Liver (tissue), 9 donors: Measurements from ENCODE around the gene ZKSCAN1. TPM values are rescaled to one million over a fixed set of nuclear protein-coding genes. Genes with fewer than 3 reads are reported as not detected.

ENCODE experiments used
- DNase-seq: peaks from one replicate; pipeline ENCODE4 v3.0.0-alpha.2; 2017; ENCODE audit warnings: low spot score
- H3K27ac ChIP-seq, 2 donors: one replicate each; pipeline ENCODE4 v1.7.0; 2013; ENCODE audit warnings: inconsistent platforms in 2 of 2, low read length in 2 of 2, control low read depth in 1 of 2, low read depth in 1 of 2, mild to moderate bottlenecking in 1 of 2
- H3K27me3 ChIP-seq, 4 donors: one replicate each; pipeline versions ENCODE4 v1.6.1 to v1.7.0; 2013; ENCODE audit warnings: low read length in 3 of 4, inconsistent platforms in 1 of 4, mild to moderate bottlenecking in 1 of 4, moderate library complexity in 1 of 4; ENCODE audit not compliant: control insufficient read depth in 4 of 4, insufficient read depth in 4 of 4
- H3K36me3 ChIP-seq, 4 donors: one replicate each; pipeline versions ENCODE4 v1.6.1 to v1.7.0; 2013; ENCODE audit warnings: low read length in 3 of 4, mild to moderate bottlenecking in 3 of 4, low read depth in 1 of 4, moderate library complexity in 1 of 4; ENCODE audit not compliant: control insufficient read depth in 4 of 4, insufficient read depth in 3 of 4
- H3K4me1 ChIP-seq, 4 donors: one replicate each; pipeline versions ENCODE4 v1.6.1 to v1.7.0; 2013; ENCODE audit warnings: low read length in 3 of 4, mild to moderate bottlenecking in 3 of 4, moderate library complexity in 1 of 4; ENCODE audit not compliant: control insufficient read depth in 4 of 4, insufficient read depth in 4 of 4
- H3K4me3 ChIP-seq, 3 donors: one replicate each; pipeline versions ENCODE4 v1.6.1 to v1.7.0; 2013; ENCODE audit warnings: low read length in 3 of 3, control low read depth in 1 of 3, low read depth in 1 of 3, mild to moderate bottlenecking in 1 of 3
- H3K9ac ChIP-seq, 2 donors: one replicate each; pipeline ENCODE4 v1.7.0; 2013; ENCODE audit warnings: low read length in 2 of 2, mild to moderate bottlenecking in 2 of 2, moderate library complexity in 2 of 2, control low read depth in 1 of 2, low read depth in 1 of 2
- H3K9me3 ChIP-seq, 4 donors: one replicate each; pipeline versions ENCODE4 v1.6.1 to v1.7.0; 2013; ENCODE audit warnings: low read length in 3 of 4; ENCODE audit not compliant: control insufficient read depth in 4 of 4
- EGR1 ChIP-seq, 2 donors: IDR thresholded peaks; 2 replicates each; pipeline ENCODE4 v1.6.1; 2016 to 2018; ENCODE audit warnings: antibody characterized with exemption in 2 of 2, low read depth in 2 of 2
- FOXA1 ChIP-seq: IDR thresholded peaks from 2 replicates; pipeline ENCODE4 v1.6.1; 2016; ENCODE audit warnings: antibody characterized with exemption
- FOXA2 ChIP-seq: IDR thresholded peaks from 2 replicates; pipeline ENCODE4 v1.6.1; 2016; ENCODE audit warnings: antibody characterized with exemption
- GABPA ChIP-seq, 2 donors: IDR thresholded peaks in 1 of 2; conservative IDR thresholded peaks in 1 of 2; 2 replicates each; pipeline ENCODE4 v1.6.1; 2016; ENCODE audit warnings: antibody characterized with exemption in 2 of 2, mild to moderate bottlenecking in 1 of 2, moderate library complexity in 1 of 2
- HNF4A ChIP-seq, 2 donors: conservative IDR thresholded peaks; 2 replicates each; pipeline ENCODE4 v1.6.1; 2016; ENCODE audit warnings: antibody characterized with exemption in 2 of 2, mild to moderate bottlenecking in 2 of 2
- HNF4G ChIP-seq: IDR thresholded peaks from 2 replicates; pipeline ENCODE4 v1.6.1; 2016; ENCODE audit warnings: antibody characterized with exemption
- JUND ChIP-seq, 2 donors: IDR thresholded peaks; 2 replicates each; pipeline ENCODE4 v1.6.1; 2016; ENCODE audit warnings: antibody characterized with exemption in 2 of 2
- NR2F2 ChIP-seq: IDR thresholded peaks from 2 replicates; pipeline ENCODE4 v1.6.1; 2016; ENCODE audit warnings: antibody characterized with exemption
- RAD21 ChIP-seq, 2 donors: IDR thresholded peaks; 2 replicates each; pipeline ENCODE4 v1.6.1; 2016; ENCODE audit warnings: antibody characterized with exemption in 2 of 2, mild to moderate bottlenecking in 2 of 2
- RXRA ChIP-seq, 2 donors: IDR thresholded peaks; 2 replicates each; pipeline ENCODE4 v1.6.1; 2017 to 2018; ENCODE audit warnings: antibody characterized with exemption in 2 of 2, mild to moderate bottlenecking in 1 of 2
- SP1 ChIP-seq: IDR thresholded peaks from 2 replicates; pipeline ENCODE4 v1.6.1; 2018; ENCODE audit warnings: antibody characterized with exemption, mild to moderate bottlenecking
- TAF1 ChIP-seq: conservative IDR thresholded peaks from 2 replicates; pipeline ENCODE4 v1.6.1; 2016; ENCODE audit warnings: antibody characterized with exemption, mild to moderate bottlenecking
- YY1 ChIP-seq: IDR thresholded peaks from 2 replicates; pipeline ENCODE4 v1.6.1; 2016; ENCODE audit warnings: antibody characterized with exemption, mild to moderate bottlenecking
- WGBS: extraction: QIAGEN DNeasy Blood & Tissue Kit; methylation state at CpG from one replicate; pipeline ENCODE4 v1.1.7; 2013; 5-methylcytosine and 5-hydroxymethylcytosine counted together
- polyA plus RNA-seq, 2 donors: library from polyadenylated mRNA; stranded (reverse) in 1 of 2; unstranded in 1 of 2; fragments of 200-250 nt in 1 of 2; fragments of >200 nt in 1 of 2; fragmentation: Nextera tagmentation in 1 of 2; extraction: Ambion mirVana in 1 of 2; gene quantifications; one replicate each; pipeline versions ENCODE4 v1.2.1 to v1.2.3, GENCODE V29; 2013 to 2015
- total RNA-seq, 2 donors: library from RNA; depleted of rRNA; stranded (reverse); fragments of >200 nt; gene quantifications; one replicate each; pipeline ENCODE4 v1.2.3, GENCODE V29; 2014
- TF ChIP-seq, protein P1 (sequence below): IDR thresholded peaks from 2 replicates; pipeline ENCODE4 v1.6.1; 2016; ENCODE audit warnings: antibody characterized with exemption, mild to moderate bottlenecking
- TF ChIP-seq, protein P2 (sequence below): fragments of 150-350 bp; IDR thresholded peaks from 2 replicates; pipeline ENCODE4 v1.5.1; 2017; ENCODE audit warnings: improper control_type of control experiment, low read depth, low read length; ENCODE audit not compliant: missing input control
- TF ChIP-seq, protein P3 (sequence below): IDR thresholded peaks from 2 replicates; pipeline ENCODE4 v1.6.1; 2016; ENCODE audit warnings: antibody characterized with exemption
- TF ChIP-seq, protein P4 (sequence below): IDR thresholded peaks from 2 replicates; pipeline ENCODE4 v1.6.1; 2016; ENCODE audit warnings: antibody characterized with exemption
- TF ChIP-seq, protein P5 (sequence below): IDR thresholded peaks from 2 replicates; pipeline ENCODE4 v1.6.1; 2016; ENCODE audit warnings: antibody characterized with exemption
- donor health status: healthy.
- donor health status: healthy.
- donor health status: healthy.
- donor health status: healthy.
- donor health status: healthy.

ZKSCAN1 gene
- total and polyA plus RNA-seq, 4 donors, result 11.8 to 117 (median 30.1) TPM

DNA sequence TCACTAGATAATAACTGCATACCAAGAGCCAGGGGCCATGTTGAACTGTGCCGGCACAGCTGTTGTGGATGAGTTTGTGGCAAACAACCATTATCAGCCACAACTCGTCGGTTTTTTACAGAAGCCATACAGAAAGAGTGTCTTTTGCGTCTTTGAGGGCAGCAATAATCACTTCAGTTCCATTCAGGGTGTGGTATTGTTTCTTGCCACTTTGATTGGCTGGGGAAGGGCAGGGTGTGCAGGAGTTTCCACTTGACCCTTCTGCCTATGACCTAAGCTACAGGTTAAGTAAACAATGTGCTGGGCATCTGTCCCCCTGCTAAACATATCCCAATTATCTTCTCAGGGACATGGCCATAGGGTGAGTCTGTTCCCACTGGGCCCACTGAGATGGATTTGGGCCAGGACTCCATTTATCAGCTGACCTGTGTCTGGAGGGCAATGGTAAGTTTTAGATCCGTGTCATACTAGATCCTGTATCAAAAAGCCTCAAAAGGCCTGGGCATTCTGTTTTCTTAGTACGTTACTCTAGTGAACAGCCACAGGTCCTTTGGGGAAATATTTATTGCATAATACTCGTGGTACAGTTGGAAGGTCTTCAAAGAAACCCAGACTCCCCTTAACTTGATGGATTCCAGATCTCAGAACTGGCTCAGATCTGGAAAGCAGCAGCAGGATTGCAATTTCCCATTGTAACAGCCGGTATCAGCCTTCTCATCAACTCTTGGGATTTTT is 50.2 kb downstream of the ZKSCAN1 start:
- Histone ChIP-seq H3K4me3 (no peak overlapping the region), H3K9ac (peak overlapping the region in 1 of 2 donors; percentile 43), H3K27me3 (no peaks in the 10 kb centered on the region), H3K27ac (peak overlapping the region; percentile 80 to 82), H3K36me3 (peaks cover 2 to 35% (median 29%) of the 10 kb centered on the region in 4 donors), H3K4me1 (peaks cover 2 to 23% (median 14%) of the 10 kb centered on the region in 4 donors), H3K9me3 (peaks cover under 1 to 7% (median 2%) of the 10 kb centered on the region in 4 donors)
- TF ChIP-seq, protein P1, sequence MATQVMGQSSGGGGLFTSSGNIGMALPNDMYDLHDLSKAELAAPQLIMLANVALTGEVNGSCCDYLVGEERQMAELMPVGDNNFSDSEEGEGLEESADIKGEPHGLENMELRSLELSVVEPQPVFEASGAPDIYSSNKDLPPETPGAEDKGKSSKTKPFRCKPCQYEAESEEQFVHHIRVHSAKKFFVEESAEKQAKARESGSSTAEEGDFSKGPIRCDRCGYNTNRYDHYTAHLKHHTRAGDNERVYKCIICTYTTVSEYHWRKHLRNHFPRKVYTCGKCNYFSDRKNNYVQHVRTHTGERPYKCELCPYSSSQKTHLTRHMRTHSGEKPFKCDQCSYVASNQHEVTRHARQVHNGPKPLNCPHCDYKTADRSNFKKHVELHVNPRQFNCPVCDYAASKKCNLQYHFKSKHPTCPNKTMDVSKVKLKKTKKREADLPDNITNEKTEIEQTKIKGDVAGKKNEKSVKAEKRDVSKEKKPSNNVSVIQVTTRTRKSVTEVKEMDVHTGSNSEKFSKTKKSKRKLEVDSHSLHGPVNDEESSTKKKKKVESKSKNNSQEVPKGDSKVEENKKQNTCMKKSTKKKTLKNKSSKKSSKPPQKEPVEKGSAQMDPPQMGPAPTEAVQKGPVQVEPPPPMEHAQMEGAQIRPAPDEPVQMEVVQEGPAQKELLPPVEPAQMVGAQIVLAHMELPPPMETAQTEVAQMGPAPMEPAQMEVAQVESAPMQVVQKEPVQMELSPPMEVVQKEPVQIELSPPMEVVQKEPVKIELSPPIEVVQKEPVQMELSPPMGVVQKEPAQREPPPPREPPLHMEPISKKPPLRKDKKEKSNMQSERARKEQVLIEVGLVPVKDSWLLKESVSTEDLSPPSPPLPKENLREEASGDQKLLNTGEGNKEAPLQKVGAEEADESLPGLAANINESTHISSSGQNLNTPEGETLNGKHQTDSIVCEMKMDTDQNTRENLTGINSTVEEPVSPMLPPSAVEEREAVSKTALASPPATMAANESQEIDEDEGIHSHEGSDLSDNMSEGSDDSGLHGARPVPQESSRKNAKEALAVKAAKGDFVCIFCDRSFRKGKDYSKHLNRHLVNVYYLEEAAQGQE, result peak; percentile 57
- TF ChIP-seq GABPA (IDR thresholded peaks at IDR 0.05 in 1 of 2, conservative IDR thresholded peaks at IDR 0.05 in 1 of 2) (peak in 1 of 2 donors; percentile 80), TAF1 (peak; percentile 16), EGR1 (IDR thresholded peaks at IDR 0.05; ENCODE audit: low read depth in 2 of 2) (peak; percentile 67 to 85), NR2F2 (peak; percentile 95), RXRA (IDR thresholded peaks at IDR 0.05) (peak; percentile 98), HNF4G (no peak), FOXA2 (peak; percentile 87), SP1 (peak; percentile 96), YY1 (peak; percentile 87), RAD21 (IDR thresholded peaks at IDR 0.05) (peak; percentile 33 to 37), JUND (IDR thresholded peaks at IDR 0.05) (peak; percentile 88 to 89), HNF4A (conservative IDR thresholded peaks at IDR 0.05) (peak; percentile 70 to 78), FOXA1 (peak; percentile 88)
- TF ChIP-seq, protein P2, sequence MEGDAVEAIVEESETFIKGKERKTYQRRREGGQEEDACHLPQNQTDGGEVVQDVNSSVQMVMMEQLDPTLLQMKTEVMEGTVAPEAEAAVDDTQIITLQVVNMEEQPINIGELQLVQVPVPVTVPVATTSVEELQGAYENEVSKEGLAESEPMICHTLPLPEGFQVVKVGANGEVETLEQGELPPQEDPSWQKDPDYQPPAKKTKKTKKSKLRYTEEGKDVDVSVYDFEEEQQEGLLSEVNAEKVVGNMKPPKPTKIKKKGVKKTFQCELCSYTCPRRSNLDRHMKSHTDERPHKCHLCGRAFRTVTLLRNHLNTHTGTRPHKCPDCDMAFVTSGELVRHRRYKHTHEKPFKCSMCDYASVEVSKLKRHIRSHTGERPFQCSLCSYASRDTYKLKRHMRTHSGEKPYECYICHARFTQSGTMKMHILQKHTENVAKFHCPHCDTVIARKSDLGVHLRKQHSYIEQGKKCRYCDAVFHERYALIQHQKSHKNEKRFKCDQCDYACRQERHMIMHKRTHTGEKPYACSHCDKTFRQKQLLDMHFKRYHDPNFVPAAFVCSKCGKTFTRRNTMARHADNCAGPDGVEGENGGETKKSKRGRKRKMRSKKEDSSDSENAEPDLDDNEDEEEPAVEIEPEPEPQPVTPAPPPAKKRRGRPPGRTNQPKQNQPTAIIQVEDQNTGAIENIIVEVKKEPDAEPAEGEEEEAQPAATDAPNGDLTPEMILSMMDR, result no peak
- TF ChIP-seq, protein P3, sequence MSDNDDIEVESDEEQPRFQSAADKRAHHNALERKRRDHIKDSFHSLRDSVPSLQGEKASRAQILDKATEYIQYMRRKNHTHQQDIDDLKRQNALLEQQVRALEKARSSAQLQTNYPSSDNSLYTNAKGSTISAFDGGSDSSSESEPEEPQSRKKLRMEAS, result peak; percentile 74
- TF ChIP-seq, protein P4, sequence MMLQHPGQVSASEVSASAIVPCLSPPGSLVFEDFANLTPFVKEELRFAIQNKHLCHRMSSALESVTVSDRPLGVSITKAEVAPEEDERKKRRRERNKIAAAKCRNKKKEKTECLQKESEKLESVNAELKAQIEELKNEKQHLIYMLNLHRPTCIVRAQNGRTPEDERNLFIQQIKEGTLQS, result peak; percentile 70
- TF ChIP-seq, protein P5, sequence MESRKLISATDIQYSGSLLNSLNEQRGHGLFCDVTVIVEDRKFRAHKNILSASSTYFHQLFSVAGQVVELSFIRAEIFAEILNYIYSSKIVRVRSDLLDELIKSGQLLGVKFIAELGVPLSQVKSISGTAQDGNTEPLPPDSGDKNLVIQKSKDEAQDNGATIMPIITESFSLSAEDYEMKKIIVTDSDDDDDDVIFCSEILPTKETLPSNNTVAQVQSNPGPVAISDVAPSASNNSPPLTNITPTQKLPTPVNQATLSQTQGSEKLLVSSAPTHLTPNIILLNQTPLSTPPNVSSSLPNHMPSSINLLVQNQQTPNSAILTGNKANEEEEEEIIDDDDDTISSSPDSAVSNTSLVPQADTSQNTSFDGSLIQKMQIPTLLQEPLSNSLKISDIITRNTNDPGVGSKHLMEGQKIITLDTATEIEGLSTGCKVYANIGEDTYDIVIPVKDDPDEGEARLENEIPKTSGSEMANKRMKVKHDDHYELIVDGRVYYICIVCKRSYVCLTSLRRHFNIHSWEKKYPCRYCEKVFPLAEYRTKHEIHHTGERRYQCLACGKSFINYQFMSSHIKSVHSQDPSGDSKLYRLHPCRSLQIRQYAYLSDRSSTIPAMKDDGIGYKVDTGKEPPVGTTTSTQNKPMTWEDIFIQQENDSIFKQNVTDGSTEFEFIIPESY, result peak; percentile 87
- no peak for DNase-seq
- 27% methylated on average over 8 of the region's 8 CpGs for WGBS
